T-helper 1 cell treated with Interleukin-12 subunit alpha and Interleukin-12 subunit beta and Interleukin-4 antibody, amounts not matched to agents 30 μg/mL and 1 μg/mL, for 36 hours (primary cell): ENCODE measurements around the gene CLCN2.

Experiments
- H3K27ac Mint-ChIP-seq: one replicate; pipeline ENCODE4 v1.8.0; 2021; ENCODE audit warnings: mild to moderate bottlenecking, mixed read lengths
- H3K27me3 Mint-ChIP-seq: one replicate; pipeline ENCODE4 v1.8.0; 2021; ENCODE audit warnings: low read depth, mixed read lengths
- H3K36me3 Mint-ChIP-seq: one replicate; pipeline ENCODE4 v1.8.0; 2021; ENCODE audit warnings: low read depth, mixed read lengths
- H3K4me1 Mint-ChIP-seq: one replicate; pipeline ENCODE4 v1.8.0; 2021; ENCODE audit warnings: low read depth, mixed read lengths
- H3K4me3 Mint-ChIP-seq: one replicate; pipeline ENCODE4 v1.8.0; 2021; ENCODE audit warnings: mild to moderate bottlenecking, moderate library complexity, mixed read lengths
- H3K9me3 Mint-ChIP-seq: one replicate; pipeline ENCODE4 v1.8.0; 2021; ENCODE audit warnings: mixed read lengths

CLCN2 gene

GRCh38 chr3:184335661-184336546 lies 25.5 kb downstream of the CLCN2 start:
- Mint-ChIP-seq H3K4me1 (peaks cover 44% of the 10 kb centered on the region), H3K36me3 (peaks cover 48% of the 10 kb centered on the region), H3K27ac (peak overlapping the region; percentile 86), H3K4me3 (peak overlapping the region; percentile 84), H3K27me3 (peaks cover 6% of the 10 kb centered on the region), H3K9me3 (no peaks in the 10 kb centered on the region)

GRCh38 chr3:184335291-184335660 lies 26.1 kb downstream of the CLCN2 start:
- H3K36me3 Mint-ChIP-seq: peaks cover 52% of the 10 kb centered on the region
- peaks cover 6% of the 10 kb centered on the region for H3K27me3 Mint-ChIP-seq
- peak overlapping the region; percentile 67 for H3K4me3 Mint-ChIP-seq
- H3K9me3 Mint-ChIP-seq: no peaks in the 10 kb centered on the region
- H3K27ac Mint-ChIP-seq: peak overlapping the region; percentile 86
- peaks cover 40% of the 10 kb centered on the region for H3K4me1 Mint-ChIP-seq

- peak overlapping the region; percentile 65 for H3K27ac Mint-ChIP-seq
- peak overlapping the region; percentile 28 for H3K4me3 Mint-ChIP-seq
- peaks cover 40% of the 10 kb centered on the region for H3K4me1 Mint-ChIP-seq
- H3K9me3 Mint-ChIP-seq: no peaks in the 10 kb centered on the region
- peaks cover 6% of the 10 kb centered on the region for H3K27me3 Mint-ChIP-seq
- peaks cover 57% of the 10 kb centered on the region for H3K36me3 Mint-ChIP-seq
These were observed 26.8 kb downstream of the CLCN2 start for GRCh38 chr3:184334470-184335158.

- peaks cover 6% of the 10 kb centered on the region for H3K27me3 Mint-ChIP-seq
- H3K27ac Mint-ChIP-seq: peak overlapping the region; percentile 65
- H3K36me3 Mint-ChIP-seq: peaks cover 65% of the 10 kb centered on the region
- H3K4me1 Mint-ChIP-seq: peaks cover 36% of the 10 kb centered on the region
- H3K4me3 Mint-ChIP-seq: peak overlapping the region; percentile 23
- no peaks in the 10 kb centered on the region for H3K9me3 Mint-ChIP-seq
These were observed 27.7 kb downstream of the CLCN2 start for GRCh38 chr3:184333700-184334099.

- H3K27me3 Mint-ChIP-seq: peaks cover 6% of the 10 kb centered on the region
- peak overlapping the region; percentile 65 for H3K27ac Mint-ChIP-seq
- peaks cover 36% of the 10 kb centered on the region for H3K4me1 Mint-ChIP-seq
- peaks cover 68% of the 10 kb centered on the region for H3K36me3 Mint-ChIP-seq
- no peak overlapping the region for H3K4me3 Mint-ChIP-seq
- no peaks in the 10 kb centered on the region for H3K9me3 Mint-ChIP-seq
These were observed 28.2 kb downstream of the CLCN2 start for GRCh38 chr3:184333190-184333589.

GRCh38 chr3:184332370-184333090 lies 28.9 kb downstream of the CLCN2 start:
- peak overlapping the region; percentile 65 for H3K27ac Mint-ChIP-seq
- H3K36me3 Mint-ChIP-seq: peaks cover 68% of the 10 kb centered on the region
- H3K4me1 Mint-ChIP-seq: peaks cover 31% of the 10 kb centered on the region
- H3K4me3 Mint-ChIP-seq: no peak overlapping the region
- no peaks in the 10 kb centered on the region for H3K9me3 Mint-ChIP-seq
- peaks cover 2% of the 10 kb centered on the region for H3K27me3 Mint-ChIP-seq

GRCh38 chr3:184328516-184328915 lies 32.9 kb downstream of the CLCN2 start:
- no peaks in the 10 kb centered on the region for H3K9me3 Mint-ChIP-seq
- no peak overlapping the region for H3K27ac Mint-ChIP-seq
- H3K27me3 Mint-ChIP-seq: no peaks in the 10 kb centered on the region
- peaks cover 14% of the 10 kb centered on the region for H3K4me1 Mint-ChIP-seq
- H3K4me3 Mint-ChIP-seq: no peak overlapping the region
- H3K36me3 Mint-ChIP-seq: peaks cover 83% of the 10 kb centered on the region

- Mint-ChIP-seq H3K9me3 (no peaks in the 10 kb centered on the region), H3K27ac (no peak overlapping the region), H3K27me3 (no peaks in the 10 kb centered on the region), H3K36me3 (peaks cover 79% of the 10 kb centered on the region), H3K4me1 (peaks cover 2% of the 10 kb centered on the region), H3K4me3 (no peak overlapping the region)
These were observed 34.2 kb downstream of the CLCN2 start for GRCh38 chr3:184327171-184327570.

GRCh38 chr3:184325715-184326369 lies 35.6 kb downstream of the CLCN2 start:
- Mint-ChIP-seq H3K4me1 (peaks cover 1% of the 10 kb centered on the region), H3K9me3 (no peaks in the 10 kb centered on the region), H3K27ac (no peak overlapping the region)

GRCh38 chr3:184325269-184325668 lies 36.1 kb downstream of the CLCN2 start:
- Mint-ChIP-seq H3K36me3 (peaks cover 74% of the 10 kb centered on the region), H3K4me1 (peaks cover 1% of the 10 kb centered on the region), H3K27ac (no peak overlapping the region), H3K4me3 (no peak overlapping the region), H3K27me3 (no peaks in the 10 kb centered on the region), H3K9me3 (no peaks in the 10 kb centered on the region)

More at GRCh38 chr3:184325715-184326369, 35.6 kb downstream of the CLCN2 start:
- peaks cover 75% of the 10 kb centered on the region for H3K36me3 Mint-ChIP-seq
- no peaks in the 10 kb centered on the region for H3K27me3 Mint-ChIP-seq
- no peak overlapping the region for H3K4me3 Mint-ChIP-seq

GRCh38 chr3:184323696-184324095 lies 37.7 kb downstream of the CLCN2 start:
- peaks cover 6% of the 10 kb centered on the region for H3K4me1 Mint-ChIP-seq
- peaks cover 65% of the 10 kb centered on the region for H3K36me3 Mint-ChIP-seq
- H3K9me3 Mint-ChIP-seq: no peaks in the 10 kb centered on the region
- H3K27ac Mint-ChIP-seq: no peak overlapping the region
- H3K27me3 Mint-ChIP-seq: no peaks in the 10 kb centered on the region
- no peak overlapping the region for H3K4me3 Mint-ChIP-seq

- Mint-ChIP-seq H3K4me3 (no peak overlapping the region), H3K4me1 (peaks cover 9% of the 10 kb centered on the region), H3K27me3 (no peaks in the 10 kb centered on the region), H3K9me3 (no peaks in the 10 kb centered on the region), H3K36me3 (peaks cover 63% of the 10 kb centered on the region), H3K27ac (no peak overlapping the region)
These were observed 38.5 kb downstream of the CLCN2 start for GRCh38 chr3:184322731-184323487.

GRCh38 chr3:184321666-184322065 lies 39.7 kb downstream of the CLCN2 start:
- Mint-ChIP-seq H3K27ac (no peak overlapping the region), H3K36me3 (peaks cover 62% of the 10 kb centered on the region), H3K9me3 (no peaks in the 10 kb centered on the region), H3K4me3 (no peak overlapping the region), H3K27me3 (no peaks in the 10 kb centered on the region), H3K4me1 (peaks cover 21% of the 10 kb centered on the region)

- no peak overlapping the region for H3K27ac Mint-ChIP-seq
- peaks cover 25% of the 10 kb centered on the region for H3K4me1 Mint-ChIP-seq
- no peak overlapping the region for H3K4me3 Mint-ChIP-seq
- no peaks in the 10 kb centered on the region for H3K9me3 Mint-ChIP-seq
- H3K27me3 Mint-ChIP-seq: no peaks in the 10 kb centered on the region
- peaks cover 53% of the 10 kb centered on the region for H3K36me3 Mint-ChIP-seq
These were observed 41.3 kb downstream of the CLCN2 start for GRCh38 chr3:184320104-184320445.
